PFSK-1 (cell line): Measurements from ENCODE around the gene DDC.

Experiments used
- POLR2AphosphoS5 ChIP-seq: IDR thresholded peaks from 2 replicates; pipeline ENCODE4 v1.6.1; 2012; ENCODE audit warnings: low read depth, mild to moderate bottlenecking, control low read depth, low read length, moderate library complexity
- SIN3A ChIP-seq: IDR thresholded peaks from 2 replicates; pipeline ENCODE4 v1.6.1; 2012; ENCODE audit warnings: mild to moderate bottlenecking, low read length, moderate library complexity, borderline replicate concordance; ENCODE audit not compliant: insufficient read depth

DNA sequence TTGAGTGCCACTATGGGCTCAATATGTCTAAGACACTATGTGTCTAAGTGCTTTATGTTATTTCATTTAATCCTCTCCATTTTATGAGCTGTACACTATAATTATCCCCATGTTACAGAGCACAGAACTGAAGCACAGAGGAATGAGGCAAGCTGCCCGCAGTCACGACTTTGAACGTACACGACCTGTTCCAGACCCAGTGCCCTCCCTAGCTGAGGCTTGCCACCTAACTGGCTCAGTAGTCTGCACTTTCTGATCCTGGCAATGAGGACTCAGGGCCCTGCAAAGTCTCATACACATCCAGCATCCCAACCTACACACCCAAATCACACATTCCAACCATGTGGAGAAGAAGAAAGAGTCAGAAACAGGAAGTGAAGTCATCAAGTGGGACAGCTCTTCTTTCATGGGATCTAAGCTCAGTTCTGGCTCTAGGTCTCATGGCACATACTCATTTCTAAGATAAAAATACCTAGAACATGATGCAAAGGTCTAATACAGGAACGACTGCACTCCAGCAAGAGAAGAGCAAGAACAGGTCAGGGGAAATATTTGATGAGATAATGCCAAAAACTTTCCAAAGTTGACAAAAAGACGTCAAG lies 42.4 kb upstream of the DDC start:
- TF ChIP-seq POLR2AphosphoS5 = no peak
- no peak for TF ChIP-seq SIN3A
